Neuronal stem cell (in vitro differentiated cells): Measurements from ENCODE around the gene VENTX.

Experiments used
- DNase-seq: peaks from one replicate; pipeline ENCODE4 v3.0.0-alpha.2; 2013; ENCODE audit warnings: low spot score
- H2AFZ ChIP-seq: one replicate; pipeline ENCODE4 v1.6.1; 2013; ENCODE audit warnings: mild to moderate bottlenecking, low read length, inconsistent platforms
- H2AK5ac ChIP-seq: 2 replicates; pipeline ENCODE4 v1.6.1; 2013; ENCODE audit warnings: low read depth, mild to moderate bottlenecking, inconsistent platforms, low read length, moderate library complexity, mixed read lengths
- H2BK120ac ChIP-seq: 2 replicates; pipeline ENCODE4 v1.6.1; 2013; ENCODE audit warnings: low read depth, mild to moderate bottlenecking, inconsistent platforms, low read length, moderate library complexity, mixed read lengths
- H2BK12ac ChIP-seq: one replicate; pipeline ENCODE4 v1.6.1; 2013; ENCODE audit warnings: low read length, inconsistent platforms
- H2BK15ac ChIP-seq: 2 replicates; pipeline ENCODE4 v1.6.1; 2013; ENCODE audit warnings: mild to moderate bottlenecking, low read length, inconsistent platforms, mixed read lengths
- H2BK5ac ChIP-seq: one replicate; pipeline ENCODE4 v1.6.1; 2013; ENCODE audit warnings: inconsistent platforms, mild to moderate bottlenecking, low read length, moderate library complexity
- H3K14ac ChIP-seq: one replicate; pipeline ENCODE4 v1.6.1; 2013; ENCODE audit warnings: low read length, inconsistent platforms
- H3K18ac ChIP-seq: 2 replicates; pipeline ENCODE4 v1.6.1; 2013; ENCODE audit warnings: low read length, inconsistent platforms
- H3K23ac ChIP-seq: 2 replicates; pipeline ENCODE4 v1.6.1; 2013; ENCODE audit warnings: low read depth, mild to moderate bottlenecking, mixed read lengths, low read length, inconsistent platforms; ENCODE audit not compliant: poor library complexity
- H3K27ac ChIP-seq: replicated peaks from 3 replicates; pipeline ENCODE4 v1.5.1; 2013; ENCODE audit warnings: low read length, inconsistent platforms
- H3K27me3 ChIP-seq, 3 experiments: 2 replicates each; pipeline ENCODE4 v1.6.1; 2013; ENCODE audit warnings: low read length in 3 of 3, mild to moderate bottlenecking in 2 of 3, inconsistent platforms in 1 of 3, low read depth in 1 of 3, mixed read lengths in 1 of 3, moderate library complexity in 1 of 3; ENCODE audit not compliant: control insufficient read depth in 3 of 3, insufficient read depth in 3 of 3
- H3K36me3 ChIP-seq, 2 donors: replicated peaks in 1 of 2; 2 replicates each; pipeline ENCODE4 v1.6.1; 2013; ENCODE audit warnings: low read length in 2 of 2; ENCODE audit not compliant: control insufficient read depth in 2 of 2, insufficient read depth in 2 of 2
- H3K4ac ChIP-seq: 2 replicates; pipeline ENCODE4 v1.6.1; 2013; ENCODE audit warnings: inconsistent platforms, mild to moderate bottlenecking, low read length, moderate library complexity
- H3K4me1 ChIP-seq, 2 donors: 1 replicate in 1 of 2; 2 replicates in 1 of 2; pipeline ENCODE4 v1.6.1; 2013; ENCODE audit warnings: low read length in 2 of 2, low read depth in 1 of 2; ENCODE audit not compliant: control insufficient read depth in 2 of 2, insufficient read depth in 1 of 2
- H3K4me2 ChIP-seq: one replicate; pipeline ENCODE4 v1.6.1; 2013; ENCODE audit warnings: mild to moderate bottlenecking, low read length, inconsistent platforms; ENCODE audit not compliant: insufficient read depth, poor library complexity, severe bottlenecking
- H3K4me3 ChIP-seq, 2 donors: 2 replicates each; pipeline ENCODE4 v1.5.1; 2013; ENCODE audit warnings: low read length in 2 of 2, mild to moderate bottlenecking in 2 of 2, inconsistent platforms in 1 of 2, moderate library complexity in 1 of 2
- H3K79me1 ChIP-seq: one replicate; pipeline ENCODE4 v1.6.1; 2013; ENCODE audit warnings: low read depth, mild to moderate bottlenecking, inconsistent platforms, low read length, moderate library complexity
- H3K9ac ChIP-seq: one replicate; pipeline ENCODE4 v1.6.1; 2013; ENCODE audit warnings: mild to moderate bottlenecking, low read depth, low read length, inconsistent platforms; ENCODE audit not compliant: poor library complexity
- H3K9me3 ChIP-seq, 2 donors: replicated peaks in 1 of 2; 2 replicates each; pipeline versions ENCODE3 to v1.6.1; 2013; ENCODE audit warnings: low read length in 2 of 2, mild to moderate bottlenecking in 2 of 2, inconsistent platforms in 1 of 2, low read depth in 1 of 2, mixed read lengths in 1 of 2, moderate library complexity in 1 of 2; ENCODE audit not compliant: control insufficient read depth in 2 of 2, insufficient read depth in 1 of 2
- H4K8ac ChIP-seq: one replicate; pipeline ENCODE4 v1.6.1; 2013; ENCODE audit warnings: low read depth, mild to moderate bottlenecking, inconsistent platforms, low read length, moderate library complexity
- H4K91ac ChIP-seq: one replicate; pipeline ENCODE4 v1.6.1; 2013; ENCODE audit warnings: low read length, low read depth, mild to moderate bottlenecking, inconsistent platforms; ENCODE audit not compliant: poor library complexity
- WGBS, 2 donors: extraction: QIAGEN DNeasy Blood & Tissue Kit; methylation state at CpG; one replicate each; pipeline ENCODE4 v1.1.7; 2013; ENCODE audit warnings: missing lambda C conversion rate in 2 of 2, mixed read lengths in 1 of 2; ENCODE audit not compliant: insufficient read length in 2 of 2, insufficient replicate concordance in 1 of 2; ENCODE audit errors: extremely low coverage in 2 of 2; 5-methylcytosine and 5-hydroxymethylcytosine counted together

The VENTX gene

DNA sequence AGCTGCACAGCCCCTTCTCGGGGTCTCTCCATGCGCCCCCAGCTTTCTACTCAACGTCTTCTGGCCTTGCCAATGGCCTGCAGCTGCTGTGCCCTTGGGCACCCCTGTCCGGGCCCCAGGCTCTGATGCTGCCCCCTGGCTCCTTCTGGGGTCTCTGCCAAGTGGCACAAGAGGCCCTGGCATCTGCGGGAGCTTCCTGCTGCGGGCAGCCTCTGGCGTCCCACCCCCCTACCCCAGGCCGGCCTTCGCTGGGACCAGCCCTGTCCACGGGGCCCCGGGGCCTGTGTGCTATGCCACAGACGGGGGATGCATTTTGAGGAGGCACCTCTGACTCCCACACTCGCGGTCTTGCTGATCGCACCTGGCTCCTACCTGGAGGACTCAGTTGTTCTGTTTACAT lies 2.3 kb downstream of the VENTX start:
- Histone ChIP-seq H2BK12ac (no peak overlapping the region), H2BK5ac (no peak overlapping the region), H4K91ac (no peak overlapping the region), H3K23ac (no peak overlapping the region), H3K14ac (no peak overlapping the region), H2BK120ac (no peak overlapping the region), H3K4me1 (peaks cover 6 to 23% of the 10 kb centered on the region in 2 donors), H2AK5ac (peak overlapping the region; percentile 30), H2BK15ac (no peak overlapping the region), H3K36me3 (no peaks in the 10 kb centered on the region), H3K79me1 (peaks cover 3% of the 10 kb centered on the region), H3K27me3 (peaks cover 17 to 95% (median 50%) of the 10 kb centered on the region in 3 experiments), H3K4me2 (no peak overlapping the region), H3K18ac (no peak overlapping the region), H3K9ac (no peak overlapping the region), H3K9me3 (no peaks in the 10 kb centered on the region), H3K4ac (no peak overlapping the region), H4K8ac (no peak overlapping the region), H3K27ac (no peak overlapping the region), H2AFZ (no peak overlapping the region), H3K4me3 (no peak overlapping the region)
- no peak for DNase-seq
- no CpG with 5 or more reads among the region's 15 CpGs for whole genome bisulfite sequencing, 2 donors

GRCh38 chr10:133241501-133242205 lies 4.0 kb downstream of the VENTX start:
- Histone ChIP-seq H2BK15ac (peak overlapping the region; percentile 21), H3K4me2 (no peak overlapping the region), H3K27me3 (peaks cover 10 to 84% (median 33%) of the 10 kb centered on the region in 3 experiments), H3K4ac (no peak overlapping the region), H2AFZ (no peak overlapping the region), H4K8ac (no peak overlapping the region), H2BK12ac (no peak overlapping the region), H4K91ac (no peak overlapping the region), H3K9ac (no peak overlapping the region), H3K14ac (no peak overlapping the region), H2BK5ac (no peak overlapping the region), H3K9me3 (peaks cover 0 to 3% of the 10 kb centered on the region in 2 donors), H3K18ac (no peak overlapping the region), H3K36me3 (no peaks in the 10 kb centered on the region), H3K27ac (no peak overlapping the region), H2BK120ac (no peak overlapping the region), H3K23ac (no peak overlapping the region), H3K4me1 (peaks cover 14 to 25% of the 10 kb centered on the region in 2 donors), H2AK5ac (no peak overlapping the region), H3K79me1 (peaks cover 7% of the 10 kb centered on the region), H3K4me3 (no peak overlapping the region)
- WGBS, 2 donors = no CpG with 5 or more reads among the region's 25 CpGs
- no peak for DNase-seq

DNA sequence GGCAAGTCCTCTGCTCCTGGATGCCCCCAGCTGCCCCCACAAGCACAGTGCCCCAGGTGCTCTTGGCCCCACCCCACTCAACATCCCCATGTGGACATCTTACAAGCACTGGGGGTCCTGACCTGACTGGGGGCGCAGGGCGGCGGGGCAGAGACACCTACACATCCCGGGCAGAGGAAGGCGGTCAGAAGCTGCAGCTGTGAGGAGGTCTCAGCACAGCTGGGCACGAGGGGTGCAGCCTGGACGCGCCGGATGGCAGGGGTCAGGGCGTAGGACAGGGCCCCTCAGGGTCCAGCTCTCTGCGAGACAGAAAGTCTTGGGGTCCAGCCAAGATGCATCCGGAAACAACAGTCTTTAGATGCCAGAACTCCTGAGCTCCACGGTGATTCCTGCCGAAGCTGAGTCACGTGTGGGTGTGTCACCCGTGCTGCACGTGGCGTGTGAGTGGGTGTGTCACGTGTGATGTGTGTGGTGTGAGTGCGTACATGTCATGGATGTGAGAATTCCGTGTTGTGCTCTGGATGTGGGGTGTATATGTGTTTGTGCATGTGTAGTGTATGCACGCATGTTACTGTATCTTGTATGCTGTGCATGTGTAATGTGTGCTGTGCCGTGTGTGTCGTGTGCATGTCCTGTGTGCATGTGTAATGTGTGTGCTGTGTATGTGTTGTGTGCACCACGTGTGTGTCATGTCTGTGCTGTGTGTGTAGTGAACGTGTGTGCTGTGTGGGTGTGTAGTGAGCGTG lies 5.1 kb downstream of the VENTX start:
- Histone ChIP-seq H3K4ac (peak overlapping the region; percentile 96), H3K4me3 (peak overlapping the region in 1 of 2 donors; percentile 11), H2BK120ac (no peak overlapping the region), H2BK5ac (peak overlapping the region; percentile 72), H2AK5ac (peak overlapping the region; percentile 58), H3K4me1 (peaks cover 20 to 21% of the 10 kb centered on the region in 2 donors), H3K27ac (no peak overlapping the region), H2BK12ac (peak overlapping the region; percentile 92), H4K8ac (peak overlapping the region; percentile 68), H3K14ac (peak overlapping the region; percentile 59), H3K27me3 (peaks cover 2 to 73% (median 22%) of the 10 kb centered on the region in 3 experiments), H3K23ac (peak overlapping the region; percentile 31), H4K91ac (peak overlapping the region; percentile 87), H3K9ac (peak overlapping the region; percentile 89), H3K36me3 (no peaks in the 10 kb centered on the region), H3K9me3 (peaks cover 0 to 3% of the 10 kb centered on the region in 2 donors), H3K4me2 (no peak overlapping the region), H3K18ac (peak overlapping the region; percentile 35), H2AFZ (no peak overlapping the region), H2BK15ac (peak overlapping the region; percentile 93), H3K79me1 (peaks cover 7% of the 10 kb centered on the region)
- no CpG with 5 or more reads among the region's 27 CpGs for WGBS, 2 donors
- DNase-seq = no peak

DNA sequence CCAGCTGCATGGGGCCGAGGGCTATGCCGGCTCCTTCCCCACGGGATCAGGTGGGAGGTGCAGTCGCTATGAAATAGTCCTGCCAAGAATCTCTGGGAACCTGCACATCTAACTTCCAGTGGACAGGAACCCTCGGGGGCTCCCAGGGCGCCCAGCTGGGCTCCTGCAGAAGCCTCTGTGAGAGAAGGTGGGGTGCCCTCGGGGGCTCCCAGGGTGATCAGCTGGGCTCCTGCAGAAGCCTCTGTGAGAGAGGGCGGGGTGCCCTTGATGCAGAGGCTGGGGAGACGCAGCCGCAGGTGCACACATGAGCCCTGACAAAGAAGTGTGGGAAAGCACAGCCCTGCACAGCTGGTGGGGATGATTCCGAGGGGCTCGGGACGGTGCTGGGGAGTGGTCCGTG lies 5.9 kb downstream of the VENTX start:
- Histone ChIP-seq H2BK120ac (no peak overlapping the region), H3K79me1 (peaks cover 7% of the 10 kb centered on the region), H2AFZ (no peak overlapping the region), H3K9me3 (peaks cover 0 to 3% of the 10 kb centered on the region in 2 donors), H3K9ac (no peak overlapping the region), H3K27me3 (peaks cover 2 to 71% (median 14%) of the 10 kb centered on the region in 3 experiments), H3K4ac (no peak overlapping the region), H3K18ac (peak overlapping the region; percentile 57), H2BK15ac (peak overlapping the region; percentile 59), H3K14ac (no peak overlapping the region), H3K36me3 (no peaks in the 10 kb centered on the region), H4K91ac (no peak overlapping the region), H3K4me1 (peaks cover 16 to 26% of the 10 kb centered on the region in 2 donors), H3K23ac (no peak overlapping the region), H2BK12ac (no peak overlapping the region), H3K27ac (no peak overlapping the region), H3K4me3 (no peak overlapping the region), H3K4me2 (no peak overlapping the region), H2AK5ac (peak overlapping the region; percentile 58), H4K8ac (peak overlapping the region; percentile 68), H2BK5ac (peak overlapping the region; percentile 72)
- no CpG with 5 or more reads among the region's 14 CpGs for WGBS, 2 donors
- DNase-seq = no peak
